Activated naive CD8-positive, alpha-beta T cell treated with anti-CD3 and anti-CD28 coated beads, Interleukin-2, amount 10 ng/mL, durations not matched to agents 7 days and 5 days (primary cell): ENCODE measurements around the gene CHD3. TPM values are rescaled to one million over a fixed set of nuclear protein-coding genes. Genes with fewer than 3 reads are reported as not detected.
A peak's percentile ranks its signal among the peaks of the same experiment; 100 is the strongest.

Source experiments
- ATAC-seq: fragments of 150-1000 bp; cut with Tn5 transposase; one replicate; pipeline ENCODE4 v1.10.0; 2021; ENCODE audit warnings: low read depth, moderate library complexity
- POLR2A ChIA-PET: fragments of 350-600 bp; sonication (Branson Sonifier 250); formaldehyde crosslinking; loops from one replicate; lab custom pipeline; 2021; ENCODE audit warnings: antibody characterized with exemption; lab: Charles Lee
- DNase-seq: peaks from one replicate; pipeline ENCODE4 v3.0.0; 2021
- H3K27ac Mint-ChIP-seq: one replicate; pipeline ENCODE4 v1.8.0; 2022; ENCODE audit warnings: mild to moderate bottlenecking, mixed read lengths
- H3K27me3 Mint-ChIP-seq: one replicate; pipeline ENCODE4 v1.8.0; 2022; ENCODE audit warnings: mild to moderate bottlenecking, moderate library complexity, mixed read lengths
- H3K36me3 Mint-ChIP-seq: one replicate; pipeline ENCODE4 v1.8.0; 2021; ENCODE audit warnings: mild to moderate bottlenecking, mixed read lengths
- H3K4me1 Mint-ChIP-seq: one replicate; pipeline ENCODE4 v1.8.0; 2021; ENCODE audit warnings: mixed read lengths
- H3K4me3 Mint-ChIP-seq: one replicate; pipeline ENCODE4 v1.8.0; 2022; ENCODE audit warnings: mild to moderate bottlenecking, moderate library complexity, mixed read lengths
- H3K9me3 Mint-ChIP-seq: one replicate; pipeline ENCODE4 v1.8.0; 2021; ENCODE audit warnings: mixed read lengths
- total RNA-seq, 2 experiments: library from RNA; stranded (reverse); gene quantifications; one replicate each; pipeline ENCODE4 v1.2.3, GENCODE V29; 2021

The CHD3 gene
- 100 to 1,000 TPM; 194 to 199 TPM for total RNA-seq

DNA sequence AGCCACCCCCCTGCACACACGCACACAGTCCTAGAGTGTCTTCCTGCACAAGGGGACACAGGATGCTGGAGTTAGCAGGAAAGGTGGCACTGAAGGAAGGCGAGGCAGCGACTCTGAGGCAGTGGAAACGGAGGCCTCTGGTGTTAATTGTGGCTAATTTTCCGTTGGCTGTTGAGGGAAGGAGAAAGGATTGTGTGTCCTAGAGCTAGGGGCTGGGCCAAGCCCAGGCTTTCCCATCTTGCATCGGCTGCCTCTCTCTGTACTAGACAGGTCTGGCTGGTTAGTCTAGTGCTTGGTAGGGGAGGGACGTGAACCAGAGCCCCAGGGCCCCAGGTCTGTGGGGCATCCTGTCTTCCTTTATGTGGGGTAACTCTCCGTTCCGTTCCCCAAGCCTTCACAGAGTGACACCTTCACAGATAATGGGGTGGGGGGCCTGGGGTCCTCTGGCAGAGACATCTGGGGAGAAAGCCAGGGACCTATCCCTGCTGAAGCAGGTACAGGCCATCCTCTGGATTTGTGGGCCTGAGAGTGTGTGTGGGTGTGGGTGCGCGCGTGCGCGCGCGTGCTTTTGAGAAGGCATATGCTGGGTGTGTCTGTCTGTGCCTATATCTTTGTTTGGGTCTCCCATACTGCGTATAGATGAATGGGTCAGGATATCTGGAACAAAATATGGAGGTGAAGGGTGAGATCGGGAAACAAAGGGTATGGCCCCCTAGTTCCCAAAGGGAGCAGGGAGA lies at the start of gene CHD3:
CHD3 (plus strand) TSS at position 606 of the 737 bp plus-strand sequence. CDS start 212 bp downstream, outside the sequence.
- peaks cover 12% of the 10 kb centered on the region for H3K36me3 Mint-ChIP-seq
- H3K4me3 Mint-ChIP-seq: no peak within 1 kb of the TSS
- H3K9me3 Mint-ChIP-seq: no peaks in the 10 kb centered on the region
- peak; percentile 15 for ATAC-seq
- no peaks in the 10 kb centered on the region for H3K27me3 Mint-ChIP-seq
- peak; percentile 58 for DNase-seq
- no peak within 1 kb of the TSS for H3K27ac Mint-ChIP-seq
- POLR2A ChIA-PET: no interaction called here
- H3K4me1 Mint-ChIP-seq: peaks cover 11% of the 10 kb centered on the region

DNA sequence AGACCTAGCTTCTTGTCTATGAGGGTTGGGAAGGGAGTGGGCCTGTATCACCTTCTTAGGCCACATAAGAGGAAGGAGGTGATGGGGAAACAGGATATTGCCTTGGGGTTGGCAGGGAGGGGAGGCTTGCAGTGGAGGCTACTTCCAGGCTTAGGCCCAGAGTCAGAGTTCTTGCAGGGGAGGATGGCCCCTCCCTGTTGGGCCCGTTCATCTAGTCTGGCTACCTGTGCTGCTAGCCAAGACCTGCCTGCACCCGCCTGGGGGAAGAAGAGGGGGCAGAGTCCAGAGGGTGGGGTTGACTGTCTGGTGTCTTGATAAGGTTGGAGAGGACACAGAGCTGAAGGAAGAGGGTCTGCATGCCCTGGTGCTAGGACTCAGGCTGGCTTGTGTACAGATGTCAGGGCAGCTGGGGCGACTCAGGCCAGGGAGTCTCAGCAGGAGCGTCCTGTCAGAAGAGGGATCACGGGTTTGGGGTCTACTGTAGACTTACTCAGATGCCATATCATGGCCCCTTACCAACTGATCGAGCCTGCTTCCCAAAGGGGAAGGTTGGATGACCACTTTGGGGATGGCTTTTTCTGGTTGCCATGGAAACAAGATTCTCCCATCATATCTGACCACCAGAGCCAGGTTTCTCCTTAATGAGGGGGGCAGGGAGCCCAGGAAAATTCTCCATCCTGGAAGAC lies 49.3 kb upstream of the CHD3 start:
- no peaks in the 10 kb centered on the region for H3K9me3 Mint-ChIP-seq
- no peaks in the 10 kb centered on the region for H3K27me3 Mint-ChIP-seq
- DNase-seq: peak; percentile 40
- no peak for ATAC-seq
- H3K27ac Mint-ChIP-seq: peak overlapping the region; percentile 71
- H3K36me3 Mint-ChIP-seq: no peaks in the 10 kb centered on the region
- peak overlapping the region; percentile 70 for H3K4me3 Mint-ChIP-seq
- POLR2A ChIA-PET: interaction anchor here (2.7 kb wide), 1 partner anchor 12 kb away, joined by 11 read pairs; no protein-coding TSS in a partner anchor
- H3K4me1 Mint-ChIP-seq: peaks cover 53% of the 10 kb centered on the region

DNA sequence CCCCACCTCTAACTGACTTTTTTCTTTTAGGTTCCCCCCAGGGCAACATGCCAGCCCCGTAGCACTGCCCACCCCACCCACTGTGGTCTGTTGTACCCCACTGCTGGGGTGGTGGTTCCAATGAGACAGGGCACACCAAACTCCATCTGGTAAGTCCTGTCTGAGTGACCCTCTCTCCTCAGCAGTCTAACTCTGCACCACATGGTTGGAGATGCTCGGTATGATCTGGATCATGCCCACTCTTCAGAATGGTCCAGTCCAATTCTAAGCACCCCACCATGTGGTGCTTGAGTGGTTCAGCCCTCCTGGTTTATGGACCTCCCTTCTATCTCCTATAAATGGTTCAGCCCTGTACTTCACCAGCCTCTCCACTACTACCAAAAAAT lies 48.7 kb upstream of the CHD3 start:
- POLR2A ChIA-PET: no interaction called here
- ATAC-seq (no peak), DNase-seq (no peak)
- Mint-ChIP-seq H3K27ac (peak overlapping the region; percentile 48), H3K4me1 (peaks cover 54% of the 10 kb centered on the region), H3K27me3 (no peaks in the 10 kb centered on the region), H3K36me3 (no peaks in the 10 kb centered on the region), H3K9me3 (no peaks in the 10 kb centered on the region), H3K4me3 (no peak overlapping the region)

DNA sequence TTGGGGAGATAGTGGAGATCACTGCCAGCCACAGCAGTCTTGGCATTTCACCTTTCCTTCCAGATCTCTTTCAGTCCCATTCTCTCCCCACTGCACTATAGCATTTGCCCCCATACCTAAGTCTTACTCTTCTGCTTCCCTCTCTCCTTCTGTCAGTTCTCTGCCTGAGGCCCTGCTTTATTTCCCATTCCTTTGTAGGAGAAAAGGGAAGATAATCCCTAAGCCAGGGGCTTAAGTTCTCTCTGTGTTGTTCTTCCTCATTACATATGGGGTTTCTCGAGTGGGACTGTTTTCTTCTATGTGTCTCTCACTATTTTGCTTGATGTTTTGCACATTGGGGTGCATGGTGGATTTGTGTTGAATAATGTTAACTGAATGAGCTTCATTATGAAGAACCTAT lies 48.1 kb upstream of the CHD3 start:
- POLR2A ChIA-PET: interaction anchor here (1.3 kb wide), 1 partner anchor 11 kb away, joined by 3 read pairs; no protein-coding TSS in a partner anchor
- ATAC-seq (no peak), DNase-seq (no peak)
- Mint-ChIP-seq H3K9me3 (no peaks in the 10 kb centered on the region), H3K4me3 (peak overlapping the region; percentile 100), H3K4me1 (peaks cover 54% of the 10 kb centered on the region), H3K27ac (no peak overlapping the region), H3K36me3 (no peaks in the 10 kb centered on the region), H3K27me3 (no peaks in the 10 kb centered on the region)

DNA sequence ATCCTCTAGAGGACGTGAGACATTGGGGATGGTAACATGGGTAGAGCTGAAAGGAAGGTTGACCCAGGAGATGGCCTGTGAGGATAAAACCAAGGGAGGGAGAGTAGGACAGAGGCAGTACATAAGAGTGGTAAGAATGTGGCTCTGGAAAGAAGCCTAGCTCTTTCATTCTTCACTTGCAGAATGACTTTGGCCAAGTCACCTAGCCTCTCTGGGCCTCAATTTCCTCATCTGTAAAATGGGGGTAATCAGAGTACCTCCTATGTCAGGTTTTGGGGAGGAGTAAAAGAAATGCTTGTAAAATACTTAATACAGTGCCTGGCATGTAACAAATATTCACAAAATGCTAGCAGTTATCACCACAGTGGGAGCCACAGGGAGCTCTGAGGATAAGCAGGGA lies 47.7 kb upstream of the CHD3 start:
- no peak for ATAC-seq
- Mint-ChIP-seq H3K9me3 (no peaks in the 10 kb centered on the region), H3K4me1 (peaks cover 56% of the 10 kb centered on the region), H3K4me3 (peak overlapping the region; percentile 100), H3K36me3 (no peaks in the 10 kb centered on the region), H3K27ac (peak overlapping the region; percentile 84), H3K27me3 (no peaks in the 10 kb centered on the region)
- DNase-seq: no peak
- POLR2A ChIA-PET: interaction anchor here (1.3 kb wide), 1 partner anchor 11 kb away, joined by 3 read pairs; no protein-coding TSS in a partner anchor

DNA sequence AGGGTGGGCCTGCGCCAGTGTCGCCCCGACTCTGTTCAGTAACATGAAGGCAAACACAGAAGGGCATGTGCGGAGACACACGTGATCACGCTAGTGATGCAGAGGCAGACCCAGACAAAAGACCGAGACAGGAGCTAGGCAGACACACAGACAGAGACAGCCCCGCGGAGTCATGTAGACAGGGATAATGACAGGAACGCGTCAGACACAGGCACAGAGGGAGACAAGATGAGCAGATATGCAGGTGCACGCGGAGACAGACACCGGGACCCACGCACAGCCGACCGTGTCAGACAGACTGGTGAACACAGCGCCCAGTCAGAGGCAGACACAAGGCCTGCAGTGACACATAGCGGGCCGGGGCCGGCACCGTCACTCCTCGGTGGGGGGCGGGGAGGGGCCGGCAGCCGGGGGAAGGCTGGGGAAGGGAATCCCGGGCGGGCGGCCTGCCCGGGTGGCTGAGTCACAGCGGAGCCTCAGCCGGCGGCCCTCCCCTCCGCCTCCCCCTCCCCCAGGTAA lies 47.1 kb upstream of the CHD3 start:
- Mint-ChIP-seq H3K4me3 (peak overlapping the region; percentile 100), H3K36me3 (no peaks in the 10 kb centered on the region), H3K27me3 (no peaks in the 10 kb centered on the region), H3K27ac (peak overlapping the region; percentile 84), H3K4me1 (peaks cover 55% of the 10 kb centered on the region), H3K9me3 (no peaks in the 10 kb centered on the region)
- DNase-seq (peak; percentile 74), ATAC-seq (peak; percentile 19)
- POLR2A ChIA-PET: interaction anchor here (0.6 to 1.3 kb wide), 3 partner anchors 8 to 214 kb away, joined by 3 to 4 read pairs (median 3); partner anchors contain the start of gene SAT2

DNA sequence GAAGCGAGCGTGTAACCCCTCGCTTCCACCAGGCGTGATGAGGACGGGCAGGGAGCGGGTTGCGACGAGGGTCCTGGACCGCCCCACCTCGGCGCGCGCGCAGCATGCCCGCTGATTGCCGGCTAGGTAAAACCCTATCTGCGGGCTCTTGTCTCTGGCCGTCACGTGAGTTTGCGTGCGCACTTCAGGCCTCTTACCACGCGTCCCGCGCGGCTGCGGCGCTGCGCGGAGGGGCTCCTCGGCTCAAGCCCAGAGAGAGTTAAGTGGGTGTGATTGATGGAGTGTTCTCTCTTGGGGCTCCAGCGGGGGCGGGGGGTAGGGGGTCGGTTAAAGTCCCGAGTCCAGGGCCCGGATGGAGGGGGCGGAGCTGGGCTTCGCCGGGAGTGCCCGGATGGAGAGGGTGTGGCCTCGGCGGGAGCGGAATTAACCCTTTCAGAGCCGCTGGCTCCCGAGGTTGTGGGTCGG lies 46.6 kb upstream of the CHD3 start:
- Mint-ChIP-seq H3K4me3 (peak overlapping the region; percentile 100), H3K36me3 (peaks cover 2% of the 10 kb centered on the region), H3K27ac (peak overlapping the region; percentile 99), H3K4me1 (peaks cover 50% of the 10 kb centered on the region), H3K9me3 (no peaks in the 10 kb centered on the region), H3K27me3 (no peaks in the 10 kb centered on the region)
- DNase-seq (peak; percentile 90), ATAC-seq (peak; percentile 8)
- POLR2A ChIA-PET: interaction anchor here (0.5 to 1.2 kb wide), 7 partner anchors 9 to 289 kb away, joined by 3 to 6 read pairs (median 3); partner anchors contain the start of genes CNTROB, SAT2 and TRAPPC1

DNA sequence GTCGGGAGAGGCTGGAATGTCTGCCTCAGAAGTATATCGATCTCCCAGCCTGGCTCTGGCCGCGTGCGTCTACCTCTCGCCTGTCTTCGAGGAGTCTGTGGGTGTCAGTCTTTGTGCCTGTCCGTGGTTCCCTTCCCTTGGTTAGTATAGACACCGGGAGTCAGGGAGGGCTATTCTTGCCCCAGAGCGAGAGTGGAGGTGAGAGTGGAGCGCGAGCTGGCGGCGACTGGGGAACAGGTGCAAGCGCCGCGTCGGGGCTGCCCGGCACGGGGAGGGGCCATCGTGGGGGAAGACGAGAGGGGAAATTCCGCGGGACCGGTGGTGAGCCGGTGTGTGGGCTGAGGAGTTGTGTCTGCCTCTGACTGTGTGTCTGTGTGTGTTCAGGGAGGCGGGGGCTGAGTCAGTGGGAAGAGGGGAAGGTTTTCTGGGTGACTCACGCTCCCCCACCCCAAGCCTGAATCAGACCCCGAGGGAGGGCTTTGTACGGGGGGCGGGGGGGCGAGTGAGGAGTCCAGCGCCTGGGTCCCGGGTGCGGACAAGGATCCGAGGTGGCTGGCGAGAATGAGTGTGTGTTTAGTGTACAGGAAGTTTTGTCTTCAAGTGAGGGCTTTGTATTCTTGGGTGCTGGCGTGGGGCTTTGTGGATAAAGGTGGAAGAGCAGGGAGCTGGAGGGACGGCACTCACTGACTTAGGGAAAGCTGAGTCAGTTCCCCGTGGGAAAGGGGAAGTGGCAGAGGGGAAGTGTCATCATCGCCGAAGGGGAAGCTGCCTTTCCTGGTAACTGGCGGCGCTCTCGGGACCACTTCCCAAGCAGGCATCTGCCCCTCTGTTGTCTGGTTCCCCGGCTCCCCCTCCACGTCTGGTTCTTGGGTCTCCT lies 46.0 kb upstream of the CHD3 start:
- Mint-ChIP-seq H3K27me3 (no peaks in the 10 kb centered on the region), H3K4me1 (peaks cover 43% of the 10 kb centered on the region), H3K27ac (peak overlapping the region; percentile 99), H3K4me3 (peak overlapping the region; percentile 100), H3K9me3 (no peaks in the 10 kb centered on the region), H3K36me3 (peaks cover 2% of the 10 kb centered on the region)
- peak; percentile 24 for ATAC-seq
- POLR2A ChIA-PET: interaction anchor here (0.5 to 1.7 kb wide), 12 partner anchors 8 to 601 kb away, joined by 3 to 6 read pairs (median 3); partner anchors contain the start of genes CNTROB, KDM6B, NAA38 and TRAPPC1
- peak; percentile 80 for DNase-seq

DNA sequence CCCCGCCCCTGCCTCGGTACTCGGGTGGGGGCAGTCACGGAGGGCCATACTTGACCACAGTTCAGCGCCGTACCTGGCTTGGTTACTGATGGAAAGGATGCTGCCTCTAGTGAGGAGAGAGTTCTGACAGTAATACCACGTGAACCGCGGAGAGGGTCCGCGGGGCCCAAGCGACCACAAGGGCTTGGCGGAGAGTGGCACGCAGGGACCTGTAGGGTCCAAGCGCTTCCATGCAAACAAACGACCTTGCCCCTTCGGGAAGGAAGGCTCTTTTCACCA lies 45.4 kb upstream of the CHD3 start:
- ATAC-seq: no peak
- no peak for DNase-seq
- Mint-ChIP-seq H3K36me3 (peaks cover 2% of the 10 kb centered on the region), H3K4me1 (peaks cover 41% of the 10 kb centered on the region), H3K27me3 (no peaks in the 10 kb centered on the region), H3K27ac (peak overlapping the region; percentile 99), H3K9me3 (no peaks in the 10 kb centered on the region), H3K4me3 (peak overlapping the region; percentile 100)
- POLR2A ChIA-PET: interaction anchor here (0.7 to 1.7 kb wide), 7 partner anchors 9 to 602 kb away, joined by 3 to 6 read pairs (median 3); partner anchors contain the start of genes KDM6B and NAA38

DNA sequence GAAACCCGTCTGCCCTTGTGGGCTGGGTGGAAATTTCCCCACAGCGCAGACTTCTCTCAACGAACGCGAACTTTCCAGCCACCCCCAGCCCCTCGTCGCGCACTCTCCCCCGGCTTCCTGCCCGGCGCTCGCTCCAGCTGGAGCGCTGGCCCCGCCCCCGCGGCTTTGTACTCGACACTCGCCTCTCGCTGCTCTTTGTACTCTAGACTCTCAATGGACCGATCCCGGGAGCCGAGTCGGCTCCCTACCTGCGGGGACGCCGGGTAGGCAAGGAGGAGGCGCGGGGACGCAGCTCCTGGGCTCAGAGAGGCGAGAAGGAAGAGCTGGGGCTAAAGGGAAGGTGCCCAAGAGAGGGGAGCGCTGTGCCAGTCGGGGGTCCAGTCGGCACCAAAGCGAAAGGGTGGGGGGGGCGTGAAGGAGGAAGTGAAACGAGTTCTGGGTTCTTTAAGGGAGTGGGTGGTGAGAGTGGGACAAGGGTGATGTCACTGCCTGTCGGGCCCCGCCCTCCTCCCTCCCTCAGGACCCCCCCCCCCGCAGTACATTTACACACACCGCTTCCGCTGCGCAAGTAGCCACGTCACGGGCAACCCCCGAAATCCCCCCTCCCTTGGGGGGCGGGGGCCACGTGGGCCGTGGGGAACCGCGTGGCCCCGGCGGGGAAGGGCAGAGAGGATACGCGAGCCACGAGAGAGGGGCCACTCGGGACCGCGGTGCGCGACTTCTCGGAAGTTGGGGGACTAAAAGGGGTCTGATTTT lies 44.9 kb upstream of the CHD3 start:
- Mint-ChIP-seq H3K36me3 (peaks cover 2% of the 10 kb centered on the region), H3K27me3 (no peaks in the 10 kb centered on the region), H3K9me3 (no peaks in the 10 kb centered on the region), H3K27ac (peak overlapping the region; percentile 99), H3K4me3 (peak overlapping the region; percentile 100), H3K4me1 (peaks cover 37% of the 10 kb centered on the region)
- ATAC-seq (peak; percentile 16), DNase-seq (peak; percentile 82)
- POLR2A ChIA-PET: interaction anchor here (1.0 to 1.7 kb wide), 5 partner anchors 9 to 602 kb away, joined by 3 to 6 read pairs (median 3); partner anchors contain the start of genes KDM6B and NAA38

DNA sequence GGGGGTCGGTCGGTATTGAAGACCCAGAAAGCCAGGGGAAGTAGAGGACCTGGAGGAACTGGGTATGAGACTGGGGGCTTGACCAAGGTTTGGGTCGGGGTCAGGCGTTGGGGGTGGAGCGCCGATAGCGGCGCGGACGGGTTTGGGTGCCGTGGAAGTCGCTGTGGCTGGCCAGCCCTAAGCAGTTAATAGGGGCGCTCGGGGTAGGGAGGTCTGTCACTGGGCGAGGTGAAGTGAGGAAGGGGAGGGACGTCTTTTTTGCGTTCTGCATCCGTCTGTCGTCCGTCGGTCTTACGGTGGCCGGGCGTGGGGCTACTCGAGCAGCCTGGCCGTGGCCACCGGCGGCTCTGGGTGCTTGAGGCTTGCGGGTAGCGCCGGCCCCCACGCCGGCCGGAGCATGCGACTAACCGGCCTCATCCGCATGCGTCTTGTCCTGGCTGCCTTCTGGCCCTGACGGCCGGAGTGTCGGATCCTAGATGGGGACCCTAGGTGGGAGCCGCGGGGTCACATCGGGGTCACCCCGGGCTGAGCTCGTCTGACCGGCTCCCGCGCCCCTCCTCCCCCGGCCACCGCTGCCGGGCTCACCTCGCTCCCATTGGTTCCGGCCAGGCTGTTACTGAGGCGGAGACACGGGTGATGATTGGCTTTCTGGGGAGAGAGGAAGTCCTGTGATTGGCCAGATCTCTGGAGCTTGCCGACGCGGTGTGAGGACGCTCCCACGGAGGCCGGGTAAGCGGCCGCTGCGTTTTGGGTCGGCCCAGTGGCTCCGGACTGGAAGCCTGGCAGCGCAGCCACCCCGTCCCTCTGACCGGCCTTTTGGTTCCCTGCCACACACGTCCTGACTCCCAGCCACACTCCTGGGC lies 44.1 kb upstream of the CHD3 start:
- DNase-seq: peak; percentile 82
- POLR2A ChIA-PET: interaction anchor here (0.8 to 1.7 kb wide), 7 partner anchors 10 to 329 kb away, joined by 3 to 18 read pairs (median 6); partner anchors contain the start of genes KDM6B, NAA38 and RNF227
- peaks cover 2% of the 10 kb centered on the region for H3K36me3 Mint-ChIP-seq
- ATAC-seq: peak; percentile 66
- peak overlapping the region; percentile 99 for H3K27ac Mint-ChIP-seq
- H3K27me3 Mint-ChIP-seq: no peaks in the 10 kb centered on the region
- peak overlapping the region; percentile 100 for H3K4me3 Mint-ChIP-seq
- H3K4me1 Mint-ChIP-seq: peaks cover 30% of the 10 kb centered on the region
- H3K9me3 Mint-ChIP-seq: no peaks in the 10 kb centered on the region
